Type B pancreatic cell (in vitro differentiated cells): ENCODE data around the gene CD27. TPM values are rescaled to one million over a fixed set of nuclear protein-coding genes. Genes with fewer than 3 reads are reported as not detected.
"Not testable (repeated sequence)": the region's sequence is repeated elsewhere in the genome, so short reads cannot be mapped to it uniquely, and the experiment has no call there.

Experiments
- DNase-seq: peaks from one replicate; pipeline ENCODE4 v3.0.0; 2021; ENCODE audit warnings: mixed read lengths; ENCODE audit not compliant: unreplicated experiment; ENCODE audit errors: extremely low spot score
- H3K27ac Mint-ChIP-seq: 2 replicates; pipeline ENCODE4 v1.8.0; 2021; ENCODE audit warnings: mild to moderate bottlenecking, mixed read lengths
- H3K27me3 Mint-ChIP-seq: 2 replicates; pipeline ENCODE4 v1.8.0; 2021; ENCODE audit warnings: mixed read lengths
- H3K36me3 Mint-ChIP-seq: 2 replicates; pipeline ENCODE4 v1.8.0; 2021; ENCODE audit warnings: mixed read lengths
- H3K4me1 Mint-ChIP-seq: one replicate; pipeline ENCODE4 v1.8.0; 2021; ENCODE audit warnings: mixed read lengths; ENCODE audit not compliant: unreplicated experiment
- H3K4me3 Mint-ChIP-seq: 2 replicates; pipeline ENCODE4 v1.8.0; 2021; ENCODE audit warnings: mild to moderate bottlenecking, mixed read lengths
- H3K9me3 Mint-ChIP-seq: 2 replicates; pipeline ENCODE4 v1.8.0; 2021; ENCODE audit warnings: mixed read lengths
- CTCF ChIP-seq: fragments of 200-600 bp; sonication (generic); conservative IDR thresholded peaks from 2 replicates; pipeline ENCODE4 v1.5.0; 2021; ENCODE audit warnings: antibody characterized with exemption, mild to moderate bottlenecking
- total RNA-seq: library from RNA; stranded (reverse); gene quantifications from 2 replicates; pipeline ENCODE4 v1.2.1, GENCODE V29; 2021; ENCODE audit warnings: low replicate concordance

Gene CD27
- total RNA-seq, 1 donor from 2014 or later: not detected

GRCh38 chr12:6478416-6478815, 33.7 kb downstream of the CD27 start:
- no peak for DNase-seq
- Mint-ChIP-seq H3K9me3 (peaks cover 5% of the 10 kb centered on the region), H3K4me1 (no peaks in the 10 kb centered on the region), H3K27me3 (peaks cover 34% of the 10 kb centered on the region), H3K36me3 (no peaks in the 10 kb centered on the region), H3K4me3 (no peak overlapping the region), H3K27ac (no peak overlapping the region)
- TF ChIP-seq CTCF: no peak

- Mint-ChIP-seq H3K4me1 (no peaks in the 10 kb centered on the region), H3K4me3 (no peak overlapping the region), H3K9me3 (no peaks in the 10 kb centered on the region), H3K27me3 (peaks cover 3% of the 10 kb centered on the region), H3K27ac (no peak overlapping the region), H3K36me3 (peaks cover 15% of the 10 kb centered on the region)
- TF ChIP-seq CTCF: no peak
- DNase-seq: no peak
These were observed 43.5 kb downstream of the CD27 start for GRCh38 chr12:6488240-6488639.

GRCh38 chr12:6489449-6489848, 44.7 kb downstream of the CD27 start:
- no peak for TF ChIP-seq CTCF
- Mint-ChIP-seq H3K36me3 (peaks cover 16% of the 10 kb centered on the region), H3K4me1 (no peaks in the 10 kb centered on the region), H3K9me3 (no peaks in the 10 kb centered on the region), H3K4me3 (no peak overlapping the region), H3K27ac (no peak overlapping the region), H3K27me3 (no peaks in the 10 kb centered on the region)
- no peak for DNase-seq

- H3K4me1 Mint-ChIP-seq, H3K9me3 Mint-ChIP-seq: not testable (repeated sequence)
- peak overlapping the region; percentile 3 for H3K27ac Mint-ChIP-seq
These were observed 45.9 kb downstream of the CD27 start for GRCh38 chr12:6490673-6491072.

GRCh38 chr12:6492838-6493496, 48.2 kb downstream of the CD27 start, which contains the start of gene MRPL51:
MRPL51 (minus strand) TSS chr12:6493262; CDS start chr12:6493136, 126 bp downstream.
- no peak for TF ChIP-seq CTCF
- H3K4me1 Mint-ChIP-seq: peaks cover 7% of the 10 kb centered on the region
- peak within 1 kb of the TSS; percentile 98 for H3K4me3 Mint-ChIP-seq
- peak; percentile 98 for DNase-seq
- no peaks in the 10 kb centered on the region for H3K9me3 Mint-ChIP-seq
- peaks cover 30% of the 10 kb centered on the region for H3K36me3 Mint-ChIP-seq
- H3K27ac Mint-ChIP-seq: peak within 1 kb of the TSS; percentile 100
- H3K27me3 Mint-ChIP-seq: no peaks in the 10 kb centered on the region

More at GRCh38 chr12:6490673-6491072, 45.9 kb downstream of the CD27 start:
- not testable (repeated sequence) for H3K27me3 Mint-ChIP-seq, DNase-seq, H3K4me3 Mint-ChIP-seq
- peaks cover 23% of the 10 kb centered on the region for H3K36me3 Mint-ChIP-seq

- Mint-ChIP-seq H3K36me3 (peaks cover 35% of the 10 kb centered on the region), H3K27me3 (no peaks in the 10 kb centered on the region), H3K27ac (peak within 1 kb of the TSS; percentile 100), H3K9me3 (no peaks in the 10 kb centered on the region), H3K4me1 (peaks cover 7% of the 10 kb centered on the region), H3K4me3 (peak within 1 kb of the TSS; percentile 98)
- DNase-seq: peak; percentile 95
- TF ChIP-seq CTCF: peak; percentile 71
These were observed 48.9 kb downstream of the CD27 start, which contains the start of gene NCAPD2 for GRCh38 chr12:6493497-6494257. NCAPD2 (plus strand) TSS chr12:6494102; CDS start chr12:6495099, 997 bp downstream.
